H9 (cell line): ENCODE measurements around the gene STRIT1. TPM values are rescaled to one million over a fixed set of nuclear protein-coding genes. Genes with fewer than 3 reads are reported as not detected.

Experiments
- DNase-seq: peaks from one replicate; pipeline ENCODE4 v3.0.0-alpha.2; 2017
- H2AFZ ChIP-seq: one replicate; pipeline ENCODE4 v1.6.1; 2013; ENCODE audit warnings: mild to moderate bottlenecking, low read length, control low read depth, moderate library complexity
- H2AK5ac ChIP-seq: 2 replicates; pipeline ENCODE4 v1.6.1; 2013; ENCODE audit warnings: low read length, control low read depth, mixed read lengths; ENCODE audit not compliant: insufficient read length
- H2BK120ac ChIP-seq: one replicate; pipeline ENCODE4 v1.6.1; 2013; ENCODE audit warnings: low read depth, mild to moderate bottlenecking, low read length, control low read depth, inconsistent platforms; ENCODE audit not compliant: poor library complexity, severe bottlenecking
- H2BK12ac ChIP-seq: 2 replicates; pipeline ENCODE4 v1.6.1; 2013; ENCODE audit warnings: low read length, control low read depth, mixed read lengths, low read depth; ENCODE audit not compliant: insufficient read length
- H2BK15ac ChIP-seq: 2 replicates; pipeline ENCODE4 v1.6.1; 2013; ENCODE audit warnings: low read depth, low read length, control low read depth
- H2BK20ac ChIP-seq: one replicate; pipeline ENCODE4 v1.6.1; 2013; ENCODE audit warnings: low read depth, mild to moderate bottlenecking, low read length, control low read depth, inconsistent platforms; ENCODE audit not compliant: poor library complexity, severe bottlenecking
- H2BK5ac ChIP-seq: 2 replicates; pipeline ENCODE4 v1.6.1; 2013; ENCODE audit warnings: low read length, control low read depth, mixed read lengths; ENCODE audit not compliant: insufficient read length
- H3K14ac ChIP-seq: 2 replicates; pipeline ENCODE4 v1.6.1; 2013; ENCODE audit warnings: low read length, control low read depth; ENCODE audit not compliant: insufficient read depth
- H3K18ac ChIP-seq: 2 replicates; pipeline ENCODE4 v1.6.1; 2013; ENCODE audit warnings: low read depth, mild to moderate bottlenecking, mixed read lengths, low read length, control low read depth; ENCODE audit not compliant: insufficient read length
- H3K23ac ChIP-seq: 2 replicates; pipeline ENCODE4 v1.6.1; 2013; ENCODE audit warnings: low read length, control low read depth, mixed read lengths, low read depth; ENCODE audit not compliant: insufficient read length
- H3K23me2 ChIP-seq: 2 replicates; pipeline ENCODE4 v1.6.1; 2013; ENCODE audit warnings: low read depth, mild to moderate bottlenecking, mixed read lengths, low read length, control low read depth; ENCODE audit not compliant: insufficient read length, poor library complexity, severe bottlenecking
- H3K27ac ChIP-seq: 2 replicates; pipeline ENCODE4 v1.5.1; 2013; ENCODE audit warnings: low read length, control low read depth, mixed read lengths, low read depth; ENCODE audit not compliant: insufficient read length
- H3K27me3 ChIP-seq: 2 replicates; pipeline ENCODE4 v1.6.1; 2013; ENCODE audit warnings: low read length, control low read depth, inconsistent platforms; ENCODE audit not compliant: insufficient read depth
- H3K4ac ChIP-seq: 2 replicates; pipeline ENCODE4 v1.6.1; 2013; ENCODE audit warnings: low read depth, mild to moderate bottlenecking, control low read depth, inconsistent platforms, low read length, moderate library complexity
- H3K4me1 ChIP-seq: 2 replicates; pipeline ENCODE4 v1.6.1; 2013; ENCODE audit warnings: low read length, control low read depth, inconsistent platforms; ENCODE audit not compliant: insufficient read depth
- H3K4me2 ChIP-seq: 2 replicates; pipeline ENCODE4 v1.6.1; 2013; ENCODE audit warnings: low read length, control low read depth, mixed read lengths; ENCODE audit not compliant: insufficient read length, insufficient read depth
- H3K56ac ChIP-seq: 2 replicates; pipeline ENCODE4 v1.6.1; 2013; ENCODE audit warnings: low read depth, mild to moderate bottlenecking, mixed read lengths, low read length, control low read depth; ENCODE audit not compliant: insufficient read length
- H3K79me1 ChIP-seq: 2 replicates; pipeline ENCODE4 v1.6.1; 2013; ENCODE audit warnings: low read depth, mild to moderate bottlenecking, moderate library complexity, low read length, control low read depth, inconsistent platforms; ENCODE audit not compliant: insufficient read depth, poor library complexity, severe bottlenecking
- H3K79me2 ChIP-seq: 2 replicates; pipeline ENCODE4 v1.6.1; 2013; ENCODE audit warnings: low read length, control low read depth, inconsistent platforms; ENCODE audit not compliant: insufficient read depth
- H3K9ac ChIP-seq: 2 replicates; pipeline ENCODE4 v1.6.1; 2013; ENCODE audit warnings: low read length, control low read depth, mixed read lengths; ENCODE audit not compliant: insufficient read length; ENCODE audit errors: extremely low read depth
- H3K9me3 ChIP-seq: one replicate; pipeline ENCODE4 v1.6.1; 2013; ENCODE audit warnings: low read depth, low read length, inconsistent platforms; ENCODE audit not compliant: control insufficient read depth
- H3T11ph ChIP-seq: one replicate; pipeline ENCODE4 v1.6.1; 2013; ENCODE audit warnings: mild to moderate bottlenecking, low read length, control low read depth, inconsistent platforms
- H4K20me1 ChIP-seq: one replicate; pipeline ENCODE4 v1.6.1; 2013; ENCODE audit not compliant: control insufficient read depth, insufficient read length, insufficient read depth
- H4K5ac ChIP-seq: 2 replicates; pipeline ENCODE4 v1.6.1; 2013; ENCODE audit warnings: low read depth, mild to moderate bottlenecking, mixed read lengths, low read length, control low read depth; ENCODE audit not compliant: insufficient read length
- H4K8ac ChIP-seq: replicated peaks from 2 replicates; pipeline ENCODE4 v1.6.1; 2013; ENCODE audit warnings: low read length, control low read depth, mixed read lengths, low read depth; ENCODE audit not compliant: insufficient read length
- H4K91ac ChIP-seq: 2 replicates; pipeline ENCODE4 v1.6.1; 2013; ENCODE audit warnings: low read depth, mild to moderate bottlenecking, moderate library complexity, mixed read lengths, low read length, control low read depth; ENCODE audit not compliant: insufficient read length
- H3K27ac Mint-ChIP-seq, 3 experiments: 2 replicates in 2 of 3; 3 replicates in 1 of 3; pipeline ENCODE4 v1.8.0; 2020 to 2021; ENCODE audit warnings: mixed read lengths in 3 of 3, mild to moderate bottlenecking in 1 of 3, moderate library complexity in 1 of 3
- H3K27me3 Mint-ChIP-seq: 2 replicates; pipeline ENCODE4 v1.8.0; 2021; ENCODE audit warnings: low read depth, mild to moderate bottlenecking, moderate library complexity, mixed read lengths
- H3K36me3 Mint-ChIP-seq, 3 experiments: 2 replicates in 2 of 3; 3 replicates in 1 of 3; pipeline ENCODE4 v1.8.0; 2020 to 2021; ENCODE audit warnings: low read depth in 3 of 3, mixed read lengths in 3 of 3; ENCODE audit not compliant: insufficient read depth in 1 of 3
- H3K4me1 Mint-ChIP-seq, 2 experiments: 2 replicates each; pipeline ENCODE4 v1.8.0; 2020; ENCODE audit warnings: mixed read lengths in 2 of 2
- H3K4me3 Mint-ChIP-seq, 2 experiments: 2 replicates in 1 of 2; 3 replicates in 1 of 2; pipeline ENCODE4 v1.8.0; 2020 to 2021; ENCODE audit warnings: mild to moderate bottlenecking in 2 of 2, mixed read lengths in 2 of 2, moderate library complexity in 1 of 2
- H3K9me3 Mint-ChIP-seq, 2 experiments: 2 replicates in 1 of 2; 3 replicates in 1 of 2; pipeline ENCODE4 v1.8.0; 2020; ENCODE audit warnings: mild to moderate bottlenecking in 2 of 2, mixed read lengths in 2 of 2, moderate library complexity in 1 of 2
- CTCF ChIP-seq: fragments of 200-600 bp; sonication (generic); conservative IDR thresholded peaks from 3 replicates; pipeline ENCODE4 v1.8.0; 2021; ENCODE audit warnings: antibody characterized with exemption, mild to moderate bottlenecking
- WGBS: extraction: QIAGEN DNeasy Blood & Tissue Kit; methylation state at CpG from one replicate; pipeline ENCODE4 v1.1.7; 2013; ENCODE audit warnings: missing lambda C conversion rate, low lambda C conversion rate, mixed read lengths; ENCODE audit not compliant: insufficient read length; ENCODE audit errors: extremely low coverage; 5-methylcytosine and 5-hydroxymethylcytosine counted together
- total RNA-seq: library from RNA; stranded (reverse); gene quantifications from 2 replicates; pipeline ENCODE4 v1.2.1, GENCODE V29; 2021

STRIT1 gene
- total RNA-seq, 1 experiment from 2014 or later, result not detected

GRCh38 chr3:155254445-155254844, 39.0 kb downstream of the STRIT1 start:
- no peak overlapping the region for H2AK5ac ChIP-seq
- no peak overlapping the region for H3K23ac ChIP-seq
- no peaks in the 10 kb centered on the region for H3K9me3 ChIP-seq
- no peak overlapping the region for H2BK5ac ChIP-seq
- Mint-ChIP-seq H3K4me1 (peaks cover 2 to 4% of the 10 kb centered on the region in 2 experiments; a peak in 2 of 4 replicates), H3K27ac (peak overlapping the region in 1 of 3 experiments; percentile 66; a peak in 1 of 7 replicates), H3K9me3 (no peaks in the 10 kb centered on the region), H3K27me3 (no peaks in the 10 kb centered on the region), H3K4me3 (no peak overlapping the region), H3K36me3 (no peaks in the 10 kb centered on the region)
- no CpG with 5 or more reads among the region's 2 CpGs for WGBS
- H3K56ac ChIP-seq, result no peak overlapping the region
- H2BK15ac ChIP-seq, result no peak overlapping the region
- H3K79me1 ChIP-seq, result no peaks in the 10 kb centered on the region
- H2BK12ac ChIP-seq, result no peak overlapping the region
- no peak overlapping the region for H3K9ac ChIP-seq
- H3T11ph ChIP-seq, result no peak overlapping the region
- no peak overlapping the region for H2BK20ac ChIP-seq
- H4K20me1 ChIP-seq, result no peaks in the 10 kb centered on the region
- no peak overlapping the region for H3K27ac ChIP-seq
- H3K79me2 ChIP-seq, result no peaks in the 10 kb centered on the region
- no peak overlapping the region for H2BK120ac ChIP-seq
- no peak for TF ChIP-seq CTCF
- no peaks in the 10 kb centered on the region for H3K27me3 ChIP-seq
- no peak overlapping the region for H3K4ac ChIP-seq
- no peak overlapping the region for H4K91ac ChIP-seq
- no peak overlapping the region for H2AFZ ChIP-seq
- DNase-seq, result no peak
- H4K5ac ChIP-seq, result no peak overlapping the region
- H3K18ac ChIP-seq, result no peak overlapping the region
- H3K4me2 ChIP-seq, result no peak overlapping the region
- H3K14ac ChIP-seq, result no peak overlapping the region
- no peak overlapping the region for H4K8ac ChIP-seq
- H3K23me2 ChIP-seq, result no peaks in the 10 kb centered on the region
- H3K4me1 ChIP-seq, result no peaks in the 10 kb centered on the region
